ENCODE measurements around the gene RHEBL1.

DNA sequence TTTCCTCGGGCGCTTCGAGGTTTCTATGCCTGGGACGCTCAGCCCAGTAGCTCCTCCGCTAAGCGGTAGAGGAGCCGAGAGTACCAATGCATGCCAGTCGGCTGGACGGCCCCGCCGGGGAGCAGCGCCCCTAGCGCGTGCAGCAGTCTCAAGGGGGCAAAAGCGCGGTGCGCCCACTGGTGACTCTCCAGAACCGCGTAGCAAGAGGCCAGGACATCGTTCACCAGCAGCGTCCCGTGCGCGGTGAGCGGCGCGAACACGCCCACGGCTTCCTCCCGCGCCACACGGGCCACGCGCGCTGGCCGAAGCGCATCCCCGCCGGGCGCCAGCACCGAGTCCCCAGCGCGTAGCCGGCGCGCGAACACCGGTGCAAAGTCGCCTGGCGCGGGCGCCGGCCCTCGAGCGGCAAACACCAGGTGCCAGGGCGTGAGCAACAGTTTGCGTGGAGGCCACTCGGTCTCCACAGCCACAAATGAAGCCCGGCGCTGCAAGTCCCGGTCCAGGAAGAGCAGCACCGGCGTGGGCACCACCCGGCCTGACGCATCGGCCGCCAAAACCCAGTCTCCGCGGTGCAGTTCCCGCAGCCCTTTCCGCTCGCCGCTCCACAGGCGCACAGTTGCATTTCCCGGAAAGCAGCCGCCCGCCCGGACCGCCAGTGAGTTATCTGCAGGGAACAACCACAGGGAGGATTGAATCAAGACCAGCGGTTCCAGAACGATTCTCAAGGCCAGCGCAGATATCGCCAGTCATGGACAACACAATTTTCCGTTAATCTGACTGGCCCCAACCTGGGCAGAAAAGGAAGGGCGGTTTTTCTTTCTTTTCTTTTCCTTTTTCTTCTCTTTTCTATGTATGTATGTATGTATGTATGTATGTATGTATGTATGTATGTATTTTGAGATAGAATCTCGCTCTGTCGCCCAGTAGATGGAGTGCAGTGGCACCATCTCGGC is 20.3 kb upstream of the RHEBL1 start:
- TF ChIP-seq, protein P1, sequence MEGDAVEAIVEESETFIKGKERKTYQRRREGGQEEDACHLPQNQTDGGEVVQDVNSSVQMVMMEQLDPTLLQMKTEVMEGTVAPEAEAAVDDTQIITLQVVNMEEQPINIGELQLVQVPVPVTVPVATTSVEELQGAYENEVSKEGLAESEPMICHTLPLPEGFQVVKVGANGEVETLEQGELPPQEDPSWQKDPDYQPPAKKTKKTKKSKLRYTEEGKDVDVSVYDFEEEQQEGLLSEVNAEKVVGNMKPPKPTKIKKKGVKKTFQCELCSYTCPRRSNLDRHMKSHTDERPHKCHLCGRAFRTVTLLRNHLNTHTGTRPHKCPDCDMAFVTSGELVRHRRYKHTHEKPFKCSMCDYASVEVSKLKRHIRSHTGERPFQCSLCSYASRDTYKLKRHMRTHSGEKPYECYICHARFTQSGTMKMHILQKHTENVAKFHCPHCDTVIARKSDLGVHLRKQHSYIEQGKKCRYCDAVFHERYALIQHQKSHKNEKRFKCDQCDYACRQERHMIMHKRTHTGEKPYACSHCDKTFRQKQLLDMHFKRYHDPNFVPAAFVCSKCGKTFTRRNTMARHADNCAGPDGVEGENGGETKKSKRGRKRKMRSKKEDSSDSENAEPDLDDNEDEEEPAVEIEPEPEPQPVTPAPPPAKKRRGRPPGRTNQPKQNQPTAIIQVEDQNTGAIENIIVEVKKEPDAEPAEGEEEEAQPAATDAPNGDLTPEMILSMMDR (optimal IDR thresholded peaks at IDR 0.05 in 1 of 3, IDR thresholded peaks at IDR 0.05 in 1 of 3, conservative IDR thresholded peaks at IDR 0.05 in 1 of 3; ENCODE audit: extremely low read depth in 1 of 3, insufficient read depth in 2 of 3, low read length in 3 of 3) = peak in 2 of 3 experiments; percentile 6 to 42
- peak; percentile 88 for TF ChIP-seq EZH2 (IDR thresholded peaks at IDR 0.05; ENCODE audit: low read length)

Data from keratinocyte (primary cell).